Muscle of leg (tissue), 11 donors: ENCODE measurements around the gene PGP. TPM values are rescaled to one million over a fixed set of nuclear protein-coding genes. Genes with fewer than 3 reads are reported as not detected.

Experiments
- DNase-seq: peaks from one replicate; pipeline ENCODE4 v3.0.0; 2013
- H3K27ac ChIP-seq: one replicate; pipeline ENCODE4 v1.5.1; 2013; ENCODE audit warnings: mild to moderate bottlenecking, low read length, control low read depth
- H3K27me3 ChIP-seq: one replicate; pipeline ENCODE4 v1.6.1; 2013; ENCODE audit warnings: low read length; ENCODE audit not compliant: control insufficient read depth, insufficient read depth
- H3K36me3 ChIP-seq: one replicate; pipeline ENCODE4 v1.6.1; 2013; ENCODE audit warnings: low read length; ENCODE audit not compliant: control insufficient read depth, insufficient read depth
- H3K4me1 ChIP-seq: one replicate; pipeline ENCODE4 v1.6.1; 2013; ENCODE audit warnings: low read length; ENCODE audit not compliant: control insufficient read depth, insufficient read depth
- H3K4me3 ChIP-seq: one replicate; pipeline ENCODE4 v1.5.1; 2013; ENCODE audit warnings: low read length, control low read depth
- H3K9me3 ChIP-seq: replicated peaks from 2 replicates; pipeline ENCODE4 v1.6.1; 2013; ENCODE audit warnings: low read depth, low read length; ENCODE audit not compliant: control insufficient read depth
- WGBS: methylation state at CpG from one replicate; pipeline ENCODE4 v1.1.5; 2013; ENCODE audit warnings: missing lambda C conversion rate; ENCODE audit not compliant: insufficient coverage; 5-methylcytosine and 5-hydroxymethylcytosine counted together
- polyA plus RNA-seq, 8 donors: library from polyadenylated mRNA; unstranded; fragments of 120-200 nt; gene quantifications; one replicate each; pipeline versions ENCODE4 v1.2.1 to v1.2.3, GENCODE V29; 2013; ENCODE audit warnings: inconsistent platforms in 1 of 8, low replicate concordance in 1 of 8; ENCODE audit not compliant: insufficient read length in 8 of 8, insufficient read depth in 1 of 8
- total RNA-seq: library from RNA; stranded (reverse); fragments of 120-200 nt; gene quantifications from one replicate; pipeline ENCODE4 v1.2.4, GENCODE V29; 2013

PGP gene
- total and polyA plus RNA-seq, 9 donors = 11.8 to 18.1 (median 16.6) TPM

- no peak for DNase-seq
- Histone ChIP-seq H3K9me3 (no peaks in the 10 kb centered on the region), H3K4me1 (peaks cover 22% of the 10 kb centered on the region), H3K36me3 (peaks cover 59% of the 10 kb centered on the region), H3K27ac (no peak overlapping the region), H3K4me3 (no peak overlapping the region), H3K27me3 (peaks cover 37% of the 10 kb centered on the region)
- 51% methylated on average over 18 of the region's 18 CpGs for WGBS
These were observed 23.7 kb upstream of the PGP start for GRCh38 chr16:2238150-2238837.

GRCh38 chr16:2237493-2238149 is 23.0 kb upstream of the PGP start:
- no peak for DNase-seq
- H3K27me3 ChIP-seq = peaks cover 37% of the 10 kb centered on the region
- peaks cover 22% of the 10 kb centered on the region for H3K4me1 ChIP-seq
- H3K9me3 ChIP-seq = no peaks in the 10 kb centered on the region
- H3K4me3 ChIP-seq = no peak overlapping the region
- 10% methylated on average over 65 of the region's 65 CpGs for WGBS
- H3K36me3 ChIP-seq = peaks cover 59% of the 10 kb centered on the region
- H3K27ac ChIP-seq = no peak overlapping the region

GRCh38 chr16:2237102-2237482 is 22.5 kb upstream of the PGP start:
- H3K4me1 ChIP-seq = peaks cover 22% of the 10 kb centered on the region
- H3K36me3 ChIP-seq = peaks cover 59% of the 10 kb centered on the region
- 2% methylated on average over 37 of the region's 40 CpGs for WGBS
- no peak for DNase-seq
- no peak overlapping the region for H3K27ac ChIP-seq
- peak overlapping the region; percentile 10 for H3K4me3 ChIP-seq
- H3K27me3 ChIP-seq = peaks cover 37% of the 10 kb centered on the region
- no peaks in the 10 kb centered on the region for H3K9me3 ChIP-seq

GRCh38 chr16:2236337-2237101 is 21.9 kb upstream of the PGP start, which contains the start of gene DNASE1L2:
Gene DNASE1L2 (plus strand): TSS chr16:2236444. CDS start chr16:2236817, 373 bp downstream.
- Histone ChIP-seq H3K9me3 (no peaks in the 10 kb centered on the region), H3K36me3 (peaks cover 64% of the 10 kb centered on the region), H3K4me1 (peaks cover 22% of the 10 kb centered on the region), H3K4me3 (peak within 1 kb of the TSS; percentile 10), H3K27me3 (peaks cover 37% of the 10 kb centered on the region), H3K27ac (no peak within 1 kb of the TSS)
- WGBS = 4% methylated on average over 63 of the region's 64 CpGs
- peak; percentile 49 for DNase-seq

GRCh38 chr16:2235695-2236336 is 21.2 kb upstream of the PGP start:
- H3K4me1 ChIP-seq = peaks cover 22% of the 10 kb centered on the region
- no peaks in the 10 kb centered on the region for H3K9me3 ChIP-seq
- no peak for DNase-seq
- WGBS = 82% methylated on average over 15 of the region's 19 CpGs
- H3K36me3 ChIP-seq = peaks cover 63% of the 10 kb centered on the region
- H3K27me3 ChIP-seq = peaks cover 37% of the 10 kb centered on the region
- no peak overlapping the region for H3K4me3 ChIP-seq
- H3K27ac ChIP-seq = no peak overlapping the region

GRCh38 chr16:2235234-2235651 is 20.6 kb upstream of the PGP start:
- Histone ChIP-seq H3K4me3 (no peak overlapping the region), H3K27me3 (peaks cover 37% of the 10 kb centered on the region), H3K9me3 (no peaks in the 10 kb centered on the region), H3K27ac (no peak overlapping the region), H3K36me3 (peaks cover 64% of the 10 kb centered on the region), H3K4me1 (peaks cover 22% of the 10 kb centered on the region)
- no peak for DNase-seq
- WGBS = 91% methylated on average over 28 of the region's 28 CpGs

- 91% methylated on average over 17 of the region's 18 CpGs for whole genome bisulfite sequencing
- peaks cover 67% of the 10 kb centered on the region for H3K36me3 ChIP-seq
- DNase-seq = no peak
- H3K4me3 ChIP-seq = no peak overlapping the region
- H3K4me1 ChIP-seq = peaks cover 22% of the 10 kb centered on the region
- peaks cover 37% of the 10 kb centered on the region for H3K27me3 ChIP-seq
- no peaks in the 10 kb centered on the region for H3K9me3 ChIP-seq
- no peak overlapping the region for H3K27ac ChIP-seq
These were observed 20.2 kb upstream of the PGP start for GRCh38 chr16:2234813-2235170.

GRCh38 chr16:2233872-2234812 is 19.5 kb upstream of the PGP start:
- H3K36me3 ChIP-seq = peaks cover 68% of the 10 kb centered on the region
- DNase-seq = no peak
- peaks cover 22% of the 10 kb centered on the region for H3K4me1 ChIP-seq
- H3K4me3 ChIP-seq = no peak overlapping the region
- peaks cover 37% of the 10 kb centered on the region for H3K27me3 ChIP-seq
- no peaks in the 10 kb centered on the region for H3K9me3 ChIP-seq
- no peak overlapping the region for H3K27ac ChIP-seq
- 94% methylated on average over 35 of the region's 51 CpGs for WGBS

GRCh38 chr16:2233046-2233775 is 18.6 kb upstream of the PGP start:
- 94% methylated on average over 26 of the region's 28 CpGs for WGBS
- peaks cover 75% of the 10 kb centered on the region for H3K36me3 ChIP-seq
- no peak overlapping the region for H3K27ac ChIP-seq
- H3K4me3 ChIP-seq = no peak overlapping the region
- peaks cover 22% of the 10 kb centered on the region for H3K4me1 ChIP-seq
- H3K9me3 ChIP-seq = no peaks in the 10 kb centered on the region
- peaks cover 32% of the 10 kb centered on the region for H3K27me3 ChIP-seq
- no peak for DNase-seq
